Measurements from ENCODE around the gene ARHGAP10.
A peak's percentile ranks its signal among the peaks of the same experiment; 100 is the strongest.

ARHGAP10 gene

GRCh38 chr4:147760176-147760575, 28.3 kb downstream of the ARHGAP10 start:
- intact Hi-C loops (cut with DNase I) = no loop called here
- no peak for DNase-seq

- DNase-seq = peak in 3 of 42 donors; percentile 7 to 23 (median 11)
- intact Hi-C loops (cut with DNase I) = no loop called here
Measured at GRCh38 chr4:147760695-147761094, 28.8 kb downstream of the ARHGAP10 start.

- DNase-seq = no peak
- intact Hi-C loops (cut with DNase I) = no loop called here
Measured at GRCh38 chr4:147761218-147761883, 29.5 kb downstream of the ARHGAP10 start.

DNA sequence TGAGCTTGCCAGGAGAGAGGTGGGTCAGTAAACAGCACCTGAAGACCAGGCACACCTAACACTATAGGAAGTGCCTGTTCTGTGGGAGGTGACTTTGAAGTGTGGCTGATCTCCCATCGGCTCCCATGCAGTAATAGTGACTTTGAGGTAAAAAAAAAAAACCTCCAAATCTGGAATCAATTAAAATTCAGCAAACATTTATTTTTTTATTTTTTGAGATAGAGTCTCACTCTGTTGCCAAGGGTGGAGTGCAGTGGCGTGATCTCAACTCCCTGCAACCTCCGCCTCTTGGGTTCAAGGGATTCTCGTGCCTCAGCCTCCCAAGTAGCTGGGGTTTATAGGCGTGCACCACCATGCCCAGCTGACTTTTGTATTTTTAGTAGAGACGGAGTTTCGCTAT, 32.4 kb downstream of the ARHGAP10 start:
- DNase-seq = no peak
- intact Hi-C loops (cut with DNase I) = no loop called here

GRCh38 chr4:147765121-147765529, 33.2 kb downstream of the ARHGAP10 start:
- intact Hi-C loops (cut with DNase I) = no loop called here
- no peak for DNase-seq

GRCh38 chr4:147768113-147768512, 36.2 kb downstream of the ARHGAP10 start:
- peak in 1 of 42 donors; percentile 15 for DNase-seq
- intact Hi-C loops (cut with DNase I) = no loop called here

GRCh38 chr4:147769386-147769785, 37.5 kb downstream of the ARHGAP10 start:
- intact Hi-C loops (cut with DNase I) = no loop called here
- DNase-seq = no peak

- intact Hi-C loops (cut with DNase I) = no loop called here
Measured at GRCh38 chr4:147770831-147771230, 38.9 kb downstream of the ARHGAP10 start.

DNA sequence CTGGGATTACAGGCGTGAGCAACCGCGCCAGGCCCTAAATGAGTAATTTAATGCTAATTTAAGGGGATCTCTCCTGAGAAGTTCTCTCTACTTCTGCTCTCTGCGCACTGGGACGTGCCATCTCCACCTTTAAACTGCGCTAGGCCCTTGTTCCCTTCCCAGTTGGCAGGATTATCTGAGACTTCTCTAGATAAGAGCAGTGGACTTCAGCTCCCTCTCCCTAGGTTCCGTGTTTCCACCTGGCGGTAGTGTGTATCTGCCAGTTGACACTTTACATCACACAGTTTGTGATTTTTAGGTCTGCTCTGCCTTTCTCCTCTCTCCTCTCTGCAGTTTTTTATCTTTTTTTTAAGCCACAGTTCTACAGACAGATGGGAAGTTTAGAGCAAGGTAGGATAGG, 40.2 kb downstream of the ARHGAP10 start:
- intact Hi-C loops (cut with DNase I) = no loop called here
- DNase-seq = no peak

More at GRCh38 chr4:147770831-147771230, 38.9 kb downstream of the ARHGAP10 start:
- no peak for DNase-seq

GRCh38 chr4:147772459-147772969, 40.6 kb downstream of the ARHGAP10 start:
- peak in 18 of 42 donors; percentile 8 to 77 (median 37) for DNase-seq
- intact Hi-C loops (cut with DNase I) = no loop called here

DNA sequence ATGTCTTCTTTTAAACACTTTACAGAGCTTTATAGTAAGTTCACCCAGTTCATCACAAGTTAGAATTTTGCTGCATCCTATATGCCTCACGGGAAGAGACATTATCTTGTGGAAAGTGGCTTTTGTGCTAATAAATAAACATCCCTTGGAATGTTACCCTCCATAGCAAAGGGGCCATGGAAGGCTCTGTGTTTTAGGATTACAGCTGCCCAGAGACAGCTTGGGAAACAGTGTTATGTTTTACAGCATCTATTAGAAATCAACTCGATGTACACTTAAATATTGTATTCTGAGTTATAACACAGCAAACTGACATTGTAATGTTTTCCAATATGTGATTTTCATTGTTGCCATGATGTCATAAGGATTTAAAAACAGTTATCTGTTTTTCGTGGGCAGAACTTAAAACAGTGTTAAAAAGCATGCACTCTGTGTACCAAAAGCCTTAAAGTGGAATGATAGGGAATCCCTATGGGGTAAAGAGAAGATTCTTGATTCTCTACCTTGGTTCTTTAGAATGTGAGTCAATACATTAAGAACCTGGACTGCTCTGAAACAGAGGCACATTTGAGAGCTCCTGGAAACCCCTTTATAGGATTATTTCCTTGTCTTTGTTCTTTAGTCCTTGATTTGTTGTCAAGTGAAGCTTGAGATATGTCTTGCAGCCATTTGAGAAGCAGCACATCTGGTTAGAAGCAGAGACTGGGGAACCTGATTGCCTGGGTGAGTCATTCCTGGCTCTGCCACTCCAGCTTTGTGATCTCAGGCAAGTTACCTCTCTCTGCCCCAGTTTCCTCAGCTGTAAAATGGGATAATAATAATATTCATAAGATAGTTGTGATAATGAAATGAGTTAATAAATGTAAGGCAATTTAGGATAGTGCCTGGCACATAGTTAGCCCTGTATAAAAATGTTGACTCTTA, 41.6 kb downstream of the ARHGAP10 start:
- no peak for DNase-seq
- intact Hi-C loops (cut with DNase I) = no loop called here

DNA sequence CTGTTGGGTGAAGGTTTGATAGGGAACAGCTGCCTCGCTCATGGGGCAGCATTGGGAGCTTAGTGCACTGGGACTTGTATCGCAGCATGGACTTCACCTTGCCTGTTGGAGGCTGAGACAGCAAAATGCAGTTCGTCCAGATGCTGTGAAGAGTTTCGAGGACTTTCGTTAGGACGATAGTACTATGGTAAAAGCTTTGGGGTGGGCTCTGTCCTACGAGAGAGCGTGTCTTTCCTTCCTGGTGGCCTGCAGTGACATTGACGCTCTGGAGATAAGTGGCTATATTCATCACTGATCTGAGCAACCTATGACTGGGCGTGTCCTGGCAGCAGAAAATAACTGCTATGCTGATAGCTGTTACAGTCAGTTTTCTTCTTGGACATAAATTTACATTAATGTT, 44.8 kb downstream of the ARHGAP10 start:
- DNase-seq = no peak
- intact Hi-C loops (cut with DNase I) = no loop called here

- DNase-seq = no peak
- intact Hi-C loops (cut with DNase I) = no loop called here
Measured at GRCh38 chr4:147777456-147778091, 45.7 kb downstream of the ARHGAP10 start.

DNA sequence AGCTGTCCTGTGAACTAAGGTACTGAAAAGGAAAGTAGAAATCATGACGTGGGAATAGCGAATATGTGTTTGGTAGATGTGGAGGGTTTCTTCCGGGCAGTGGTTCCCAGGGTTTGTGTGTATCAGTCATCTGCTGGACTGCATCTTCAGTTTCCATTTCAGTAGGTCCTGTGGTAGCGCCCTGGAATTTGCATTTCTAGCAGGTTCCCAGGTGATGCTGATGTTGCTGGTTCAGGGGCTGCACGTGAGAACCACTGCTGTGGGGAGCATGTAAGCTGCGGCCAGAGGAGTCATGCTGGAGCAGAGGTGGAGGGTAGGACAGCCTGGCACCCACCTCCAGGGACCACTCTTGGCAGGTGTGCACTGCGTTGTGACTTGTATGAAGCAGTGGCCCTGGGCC, 47.1 kb downstream of the ARHGAP10 start:
- no peak for DNase-seq
- intact Hi-C loops (cut with DNase I) = no loop called here

GRCh38 chr4:147779451-147779850, 47.6 kb downstream of the ARHGAP10 start:
- intact Hi-C loops (cut with DNase I) = no loop called here
- no peak for DNase-seq

GRCh38 chr4:147780137-147780777, 48.4 kb downstream of the ARHGAP10 start:
- no peak for DNase-seq

DNA sequence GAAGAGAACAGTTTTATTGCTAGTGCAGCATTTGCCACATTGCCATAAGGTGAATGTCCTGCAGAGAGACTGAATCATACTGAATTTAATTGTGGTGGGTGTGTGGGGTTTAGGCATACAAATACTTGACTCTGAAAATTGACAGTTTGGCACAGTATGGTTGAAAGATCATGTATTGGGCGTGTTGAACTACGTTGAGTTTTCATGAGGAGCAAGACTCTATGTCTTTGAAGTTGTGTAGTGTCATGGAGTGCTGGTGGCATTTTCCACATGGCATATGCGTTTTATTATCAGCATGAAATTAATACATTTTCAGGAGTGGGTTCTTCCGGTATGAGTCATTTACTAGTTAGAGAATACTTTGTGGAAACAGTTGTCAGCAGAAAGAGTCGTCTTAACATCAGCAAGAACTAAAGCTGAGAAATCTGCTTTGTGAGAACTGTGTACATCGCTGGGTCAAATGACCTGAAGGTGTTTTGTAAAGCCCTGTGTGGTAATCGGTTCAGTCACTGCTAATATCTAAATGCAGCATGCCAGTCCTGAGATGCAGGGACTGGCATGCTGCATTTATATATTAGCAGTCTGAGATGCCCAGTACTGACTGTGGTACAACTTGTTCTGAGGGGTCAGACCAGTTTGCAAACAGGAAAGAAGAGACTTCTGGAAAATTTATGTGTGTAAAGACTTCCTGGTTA, 50.3 kb downstream of the ARHGAP10 start:
- intact Hi-C loops (cut with DNase I) = no loop called here
- no peak for DNase-seq

More at GRCh38 chr4:147780137-147780777, 48.4 kb downstream of the ARHGAP10 start:
- intact Hi-C loops (cut with DNase I) = no loop called here

DNA sequence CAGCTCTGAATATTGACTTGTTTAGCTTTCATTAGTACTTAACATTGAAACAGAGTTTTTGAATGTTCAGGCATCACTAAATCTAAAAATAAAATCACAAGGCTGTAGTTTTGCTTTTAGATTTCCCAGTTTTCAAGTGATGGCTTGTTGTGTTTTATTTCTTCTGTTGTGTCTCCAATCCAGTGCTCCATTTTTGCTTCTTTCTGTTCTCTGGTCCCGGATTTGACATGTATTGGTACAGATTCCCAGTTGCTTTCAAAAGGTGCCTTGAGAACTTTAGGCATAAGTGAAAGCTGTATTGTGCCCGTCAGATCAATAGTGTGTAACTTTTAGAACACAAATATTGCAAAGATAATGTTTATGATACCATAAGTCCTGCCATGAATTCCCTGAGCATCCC, 53.2 kb downstream of the ARHGAP10 start:
- intact Hi-C loops (cut with DNase I) = no loop called here
- no peak for DNase-seq

DNA sequence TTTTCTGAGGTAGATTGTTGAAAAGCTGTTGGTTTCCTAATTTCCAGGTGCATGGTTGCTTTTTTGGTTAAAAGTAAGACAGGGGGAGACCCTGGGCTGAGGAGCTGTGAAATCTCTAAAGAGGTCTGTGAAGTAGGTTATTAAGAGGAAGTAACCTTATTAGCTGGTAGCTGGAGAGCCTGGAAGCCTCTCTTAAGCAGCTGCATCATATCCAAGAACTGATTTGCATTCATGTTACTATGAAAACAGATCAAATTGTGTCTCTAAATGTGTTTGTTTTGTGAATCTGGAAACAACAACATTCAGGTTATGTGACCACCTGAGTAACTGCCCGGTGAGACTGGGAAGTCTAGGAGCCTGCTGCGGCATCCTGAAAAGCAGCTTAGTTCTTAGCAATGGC, 54.1 kb downstream of the ARHGAP10 start:
- intact Hi-C loops (cut with DNase I) = no loop called here
- DNase-seq = no peak
